LNCaP clone FGC (cell line): ENCODE results near the gene PDCD7.
"Not testable (repeated sequence)": the region's sequence is repeated elsewhere in the genome, so short reads cannot be mapped to it uniquely, and the experiment has no call there.

Experiments used
- DNase-seq: peaks from one replicate; pipeline ENCODE4 v3.0.0-alpha.2; 2011; ENCODE audit warnings: low read depth
- H3K4me3 ChIP-seq: 2 replicates; pipeline ENCODE4 v1.5.1; 2011; ENCODE audit warnings: mild to moderate bottlenecking, low read depth, low read length, control low read depth
- TF ChIP-seq, protein P1 (sequence below): IDR thresholded peaks from 2 replicates; pipeline ENCODE4 v1.5.1; 2012; ENCODE audit warnings: mild to moderate bottlenecking; ENCODE audit not compliant: control insufficient read depth, insufficient read depth; ENCODE audit errors: extremely low read depth

Gene PDCD7

DNA sequence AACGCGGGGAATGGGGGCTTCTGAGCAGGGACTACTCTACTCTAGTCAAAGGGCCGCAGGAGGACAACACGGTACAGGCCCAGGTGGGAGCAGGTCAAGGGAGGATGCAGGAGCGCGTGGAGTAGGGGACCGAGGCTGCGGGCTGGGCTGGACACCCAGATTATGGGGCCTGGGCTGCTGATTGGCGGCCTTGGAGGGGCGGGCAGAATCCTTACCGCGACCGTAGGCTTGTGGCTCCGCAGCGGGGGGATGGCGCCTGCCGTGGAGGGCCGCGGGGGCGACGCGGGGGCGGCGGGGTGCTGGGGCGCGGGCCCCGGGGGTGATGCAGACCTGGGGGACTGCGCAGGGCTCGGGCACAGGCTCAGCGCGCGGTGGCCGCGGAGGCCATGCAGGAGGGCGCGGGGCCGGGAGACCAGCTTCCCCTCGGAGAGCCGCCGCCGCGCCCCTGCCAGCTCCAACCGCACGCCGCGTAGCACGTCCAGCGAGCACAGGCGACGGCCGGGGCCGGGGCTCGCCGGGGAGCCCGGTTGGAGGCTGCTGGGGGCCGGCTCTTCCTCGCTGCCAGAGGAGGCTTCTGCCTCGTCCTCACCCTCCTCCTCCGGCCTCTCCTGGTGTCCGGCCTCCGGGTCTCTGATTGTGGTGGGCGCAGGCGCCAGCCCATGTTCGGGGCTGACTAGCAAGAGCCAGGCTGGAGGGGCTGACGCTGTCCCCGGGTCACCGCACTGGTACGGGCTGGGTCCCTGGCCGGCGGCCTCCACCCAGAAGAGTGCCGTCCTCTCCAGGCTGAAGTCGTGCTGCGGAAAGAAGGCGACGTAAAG, 31.5 kb downstream of the PDCD7 start:
- TF ChIP-seq, protein P1, sequence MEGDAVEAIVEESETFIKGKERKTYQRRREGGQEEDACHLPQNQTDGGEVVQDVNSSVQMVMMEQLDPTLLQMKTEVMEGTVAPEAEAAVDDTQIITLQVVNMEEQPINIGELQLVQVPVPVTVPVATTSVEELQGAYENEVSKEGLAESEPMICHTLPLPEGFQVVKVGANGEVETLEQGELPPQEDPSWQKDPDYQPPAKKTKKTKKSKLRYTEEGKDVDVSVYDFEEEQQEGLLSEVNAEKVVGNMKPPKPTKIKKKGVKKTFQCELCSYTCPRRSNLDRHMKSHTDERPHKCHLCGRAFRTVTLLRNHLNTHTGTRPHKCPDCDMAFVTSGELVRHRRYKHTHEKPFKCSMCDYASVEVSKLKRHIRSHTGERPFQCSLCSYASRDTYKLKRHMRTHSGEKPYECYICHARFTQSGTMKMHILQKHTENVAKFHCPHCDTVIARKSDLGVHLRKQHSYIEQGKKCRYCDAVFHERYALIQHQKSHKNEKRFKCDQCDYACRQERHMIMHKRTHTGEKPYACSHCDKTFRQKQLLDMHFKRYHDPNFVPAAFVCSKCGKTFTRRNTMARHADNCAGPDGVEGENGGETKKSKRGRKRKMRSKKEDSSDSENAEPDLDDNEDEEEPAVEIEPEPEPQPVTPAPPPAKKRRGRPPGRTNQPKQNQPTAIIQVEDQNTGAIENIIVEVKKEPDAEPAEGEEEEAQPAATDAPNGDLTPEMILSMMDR: no peak
- no peak for DNase-seq
- H3K4me3 ChIP-seq: no peak overlapping the region

DNA sequence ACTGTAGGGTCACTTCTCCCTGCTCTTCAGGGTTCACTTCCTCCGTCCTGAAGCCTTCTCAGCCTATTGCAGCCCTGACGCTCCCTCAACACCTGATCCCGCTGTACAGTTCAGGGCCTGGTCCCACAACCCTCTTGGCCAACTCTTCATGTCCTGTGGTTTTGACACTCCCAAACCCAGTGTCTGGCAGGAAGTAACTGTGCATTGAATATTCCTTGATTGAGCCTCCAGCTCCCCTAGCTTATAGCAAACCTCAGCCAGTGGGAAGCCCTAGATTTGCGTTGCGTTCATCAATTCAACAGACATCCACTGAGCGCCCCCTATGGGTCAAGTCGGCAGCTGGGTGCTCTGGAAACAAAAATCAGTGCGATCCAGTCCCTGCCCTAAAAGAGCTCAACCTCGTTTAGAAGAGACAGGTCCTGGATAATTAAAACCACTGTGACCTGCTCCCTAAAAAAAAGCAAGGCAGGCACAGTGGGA, 32.2 kb downstream of the PDCD7 start:
- TF ChIP-seq, protein P1: peak; percentile 62
- peak; percentile 2 for DNase-seq

DNA sequence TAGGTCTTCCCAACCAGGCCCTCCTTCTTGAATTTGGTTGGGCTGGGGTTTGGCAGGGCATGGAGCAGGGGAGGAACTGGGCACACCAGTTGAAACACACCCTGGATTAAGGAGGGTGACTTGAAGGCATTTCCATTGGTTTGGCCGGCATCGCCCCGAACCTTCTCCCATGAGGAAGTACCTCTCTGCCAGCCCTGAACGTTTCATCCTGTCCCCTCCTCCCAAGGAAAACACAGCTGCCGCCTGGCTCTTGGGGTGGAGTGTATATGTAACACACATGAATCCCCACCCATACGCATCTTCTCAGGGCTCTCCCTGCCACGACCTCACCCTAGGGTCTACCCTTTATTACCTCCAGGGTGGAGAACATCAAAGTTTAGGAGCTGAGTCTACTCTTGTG, 33.2 kb downstream of the PDCD7 start:
- H3K4me3 ChIP-seq: no peak overlapping the region
- DNase-seq: no peak
- TF ChIP-seq, protein P1: no peak

More for the DNA sequence above, 32.2 kb downstream of the PDCD7 start:
- H3K4me3 ChIP-seq: no peak overlapping the region

DNA sequence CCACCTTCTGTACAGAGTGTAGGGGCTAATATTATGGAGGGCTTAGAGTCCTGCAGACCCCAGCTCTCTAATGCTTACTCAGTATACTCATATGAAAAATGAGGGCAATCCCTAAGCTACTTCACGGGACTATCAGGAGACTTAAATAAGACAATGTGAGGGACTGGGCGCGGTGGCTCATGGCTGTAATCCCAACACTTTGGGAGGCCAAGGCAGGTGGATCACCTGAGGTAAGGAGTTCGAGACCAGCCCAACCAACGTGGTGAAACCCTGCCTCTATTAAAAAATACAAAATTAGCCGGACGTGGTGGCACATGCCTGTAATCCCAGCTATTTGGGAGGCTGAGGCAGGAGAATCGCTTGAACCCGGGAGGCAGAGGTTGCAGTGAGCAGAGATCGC, 33.8 kb downstream of the PDCD7 start:
- not testable (repeated sequence) for H3K4me3 ChIP-seq, DNase-seq

DNA sequence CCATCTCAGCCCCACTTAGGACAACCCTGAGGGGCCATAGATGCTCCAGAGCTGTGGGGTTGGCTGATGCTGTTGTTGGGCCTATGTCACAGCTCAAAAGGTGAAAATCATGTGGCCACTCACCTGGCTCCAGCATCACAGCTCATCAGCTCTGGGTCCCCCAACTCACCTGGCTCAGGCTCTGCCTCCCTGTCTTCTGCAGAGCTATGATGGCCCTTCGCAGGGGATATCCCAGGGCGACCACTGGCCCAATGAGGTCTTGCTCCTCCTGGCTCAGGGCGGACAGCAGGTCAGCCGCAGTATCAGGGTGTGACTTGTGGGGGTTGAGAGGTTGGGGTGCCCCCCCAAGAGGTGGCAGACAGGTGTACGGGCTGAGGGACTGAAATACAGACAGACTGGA, 34.3 kb downstream of the PDCD7 start:
- no peak overlapping the region for H3K4me3 ChIP-seq
- TF ChIP-seq, protein P1: no peak
- DNase-seq: no peak

DNA sequence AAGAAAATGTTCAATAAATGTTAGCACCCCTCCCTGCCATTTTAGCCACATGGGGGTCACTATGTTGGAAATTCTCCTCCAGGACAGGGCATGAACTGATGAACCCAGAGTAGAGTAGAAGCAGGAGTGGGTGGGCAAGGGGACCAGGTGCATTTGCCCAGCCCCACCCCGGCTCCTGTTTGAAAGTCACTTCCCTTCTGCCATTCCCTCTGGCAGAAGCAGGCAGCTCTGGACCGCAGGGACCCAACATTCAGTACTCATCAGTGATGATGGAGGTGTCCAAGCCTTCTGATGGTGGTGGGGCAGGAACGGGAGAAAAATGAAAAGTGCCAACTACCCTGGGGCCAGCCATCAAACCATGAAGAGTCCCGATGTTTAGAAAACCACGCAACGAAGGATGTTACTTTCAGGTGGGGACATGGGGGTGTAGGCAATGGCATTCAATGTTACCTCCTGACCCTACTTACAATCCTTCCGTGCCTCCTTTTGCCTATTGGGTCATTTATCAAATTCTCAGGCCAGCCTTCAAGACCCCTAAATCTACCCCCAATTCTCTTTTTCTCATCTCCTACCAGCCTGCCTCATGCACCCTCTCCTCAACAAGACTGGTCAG, 35.9 kb downstream of the PDCD7 start:
- TF ChIP-seq, protein P1: no peak
- no peak for DNase-seq
- no peak overlapping the region for H3K4me3 ChIP-seq

DNA sequence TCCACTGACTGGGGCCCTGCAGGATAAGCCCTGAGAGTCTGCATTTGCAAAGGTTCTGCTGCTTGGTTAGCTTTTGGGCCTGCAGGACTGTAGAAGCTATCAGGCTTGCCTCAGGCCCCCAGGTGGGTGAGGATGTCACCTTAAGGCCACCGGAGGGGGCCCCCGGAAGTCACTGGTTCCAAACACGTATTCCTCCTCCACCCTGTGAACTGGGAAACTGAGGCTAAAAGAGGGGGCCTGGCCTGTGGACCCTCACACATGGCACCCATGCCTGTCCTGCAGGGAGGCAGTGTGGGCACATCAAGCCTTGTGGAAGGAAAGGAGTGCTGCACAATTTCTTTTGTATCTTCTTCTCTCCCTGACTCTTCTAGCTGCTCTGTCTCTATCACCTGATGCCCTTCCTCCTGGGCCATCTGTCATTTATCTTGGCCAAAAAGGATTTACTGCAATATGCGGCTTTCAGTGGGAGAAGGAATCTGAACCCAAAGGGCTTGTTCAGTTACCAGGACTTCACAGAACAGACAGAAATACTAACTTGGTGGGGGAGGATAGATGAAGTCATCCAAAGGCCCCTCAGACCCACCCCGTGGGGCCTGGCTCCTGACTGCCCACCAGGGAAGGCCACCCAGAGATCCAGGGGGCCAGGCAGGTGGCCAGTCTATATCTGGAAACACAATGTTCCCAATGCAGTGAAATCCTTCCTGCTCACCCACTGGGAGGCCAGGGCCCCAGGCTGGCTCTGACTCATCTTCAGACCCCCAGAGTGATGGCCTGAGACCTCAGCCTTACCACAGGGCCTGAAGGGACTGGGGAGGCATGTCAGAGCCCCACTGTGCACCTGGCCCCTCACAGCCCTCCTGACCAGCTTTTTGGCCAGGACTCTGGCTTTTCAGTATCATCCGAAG, 36.9 kb downstream of the PDCD7 start:
- TF ChIP-seq, protein P1: no peak
- no peak for DNase-seq
- H3K4me3 ChIP-seq: no peak overlapping the region
